ENCODE measurements around the gene PRR14. TPM values are rescaled to one million over a fixed set of nuclear protein-coding genes. Genes with fewer than 3 reads are reported as not detected.
"Not testable (repeated sequence)": the region's sequence is repeated elsewhere in the genome, so short reads cannot be mapped to it uniquely, and the experiment has no call there.

The PRR14 gene
- total RNA-seq, 1 donor: 8.0 TPM

DNA sequence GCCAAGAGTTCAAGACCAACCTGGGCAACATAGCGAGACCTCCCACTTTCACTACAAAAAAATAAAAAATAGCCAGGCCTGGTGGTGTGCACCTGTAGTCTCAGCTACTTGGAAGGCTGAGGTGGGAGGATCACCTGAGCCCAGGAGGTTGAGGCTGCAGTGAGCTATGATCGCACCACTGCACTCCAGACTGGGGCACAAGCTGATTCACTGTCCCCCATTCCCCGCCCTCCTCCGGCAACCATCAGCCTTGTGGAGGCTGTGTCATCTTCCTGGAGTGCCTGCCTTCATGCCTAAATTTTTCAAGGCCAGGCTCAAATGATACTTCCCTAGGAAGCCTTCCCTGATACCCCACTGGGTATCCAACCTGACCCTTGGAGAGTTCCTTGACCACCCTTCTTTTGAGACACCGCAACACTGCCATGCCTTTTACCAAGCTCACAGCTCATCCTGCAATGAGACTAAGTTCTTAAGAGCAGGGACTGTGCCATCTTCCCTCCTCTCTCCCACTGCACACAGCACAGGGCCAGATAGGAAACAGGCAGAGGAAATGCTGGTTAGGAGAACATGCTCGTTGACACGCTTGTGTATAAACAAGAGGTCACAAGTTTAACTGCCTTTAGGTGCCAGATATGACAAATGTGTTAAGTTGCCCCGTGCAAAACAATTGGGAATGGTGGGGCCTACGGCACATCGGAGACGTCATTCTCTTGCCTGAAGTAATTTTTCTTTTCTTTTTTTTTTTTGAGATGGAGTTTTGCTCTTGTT lies 44.4 kb downstream of the PRR14 start:
- no peak for DNase-seq (ENCODE audit: insufficient read length, low spot score, missing footprints)
- H3K4me2 ChIP-seq (ENCODE audit: insufficient read depth, low read length): no peak overlapping the region
- H4K20me1 ChIP-seq (ENCODE audit: insufficient read depth, low read length): peaks cover 11% of the 10 kb centered on the region
- H3K27me3 ChIP-seq (ENCODE audit: insufficient read depth, low read length): no peaks in the 10 kb centered on the region
- no peak overlapping the region for H3K27ac ChIP-seq (ENCODE audit: low read depth, low read length)
- H3K4me3 ChIP-seq (ENCODE audit: insufficient read depth, low read length): no peak overlapping the region
- H3K36me3 ChIP-seq (ENCODE audit: insufficient read depth, low read length): no peaks in the 10 kb centered on the region
- no peaks in the 10 kb centered on the region for H3K9me3 ChIP-seq (ENCODE audit: low read depth, low read length)
- H3K4me1 ChIP-seq (ENCODE audit: insufficient read depth, low read length): peaks cover 16% of the 10 kb centered on the region
- H3K79me2 ChIP-seq (ENCODE audit: insufficient read depth, low read length): peaks cover 16% of the 10 kb centered on the region
- peak overlapping the region; percentile 54 for H2AFZ ChIP-seq (ENCODE audit: low read length)
- TF ChIP-seq, protein P1, sequence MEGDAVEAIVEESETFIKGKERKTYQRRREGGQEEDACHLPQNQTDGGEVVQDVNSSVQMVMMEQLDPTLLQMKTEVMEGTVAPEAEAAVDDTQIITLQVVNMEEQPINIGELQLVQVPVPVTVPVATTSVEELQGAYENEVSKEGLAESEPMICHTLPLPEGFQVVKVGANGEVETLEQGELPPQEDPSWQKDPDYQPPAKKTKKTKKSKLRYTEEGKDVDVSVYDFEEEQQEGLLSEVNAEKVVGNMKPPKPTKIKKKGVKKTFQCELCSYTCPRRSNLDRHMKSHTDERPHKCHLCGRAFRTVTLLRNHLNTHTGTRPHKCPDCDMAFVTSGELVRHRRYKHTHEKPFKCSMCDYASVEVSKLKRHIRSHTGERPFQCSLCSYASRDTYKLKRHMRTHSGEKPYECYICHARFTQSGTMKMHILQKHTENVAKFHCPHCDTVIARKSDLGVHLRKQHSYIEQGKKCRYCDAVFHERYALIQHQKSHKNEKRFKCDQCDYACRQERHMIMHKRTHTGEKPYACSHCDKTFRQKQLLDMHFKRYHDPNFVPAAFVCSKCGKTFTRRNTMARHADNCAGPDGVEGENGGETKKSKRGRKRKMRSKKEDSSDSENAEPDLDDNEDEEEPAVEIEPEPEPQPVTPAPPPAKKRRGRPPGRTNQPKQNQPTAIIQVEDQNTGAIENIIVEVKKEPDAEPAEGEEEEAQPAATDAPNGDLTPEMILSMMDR (IDR thresholded peaks at IDR 0.05; ENCODE audit: extremely low read depth, low read depth, low read length): no peak

DNA sequence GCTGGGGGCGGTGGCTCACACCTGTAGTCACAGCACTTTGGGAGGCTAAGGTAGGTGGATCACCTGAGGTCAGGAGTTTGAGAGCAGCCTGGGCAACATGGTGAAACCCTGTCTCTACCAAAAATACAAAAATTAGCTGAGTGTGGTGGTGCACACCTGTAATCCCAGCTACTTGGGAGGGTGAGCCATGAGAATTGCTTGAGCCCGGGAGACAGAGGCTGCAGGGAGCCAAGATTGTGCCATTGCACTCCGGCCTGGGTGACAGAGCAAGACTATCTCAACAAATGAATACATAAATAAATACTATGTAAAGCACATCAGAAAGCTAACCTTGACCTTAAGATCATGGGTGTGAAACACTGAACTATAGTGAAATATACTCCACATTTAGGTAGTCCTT lies 45.9 kb downstream of the PRR14 start:
- peaks cover 12% of the 10 kb centered on the region for H3K36me3 ChIP-seq (ENCODE audit: insufficient read depth, low read length)
- peaks cover 17% of the 10 kb centered on the region for H4K20me1 ChIP-seq (ENCODE audit: insufficient read depth, low read length)
- not testable (repeated sequence) for DNase-seq (ENCODE audit: insufficient read length, low spot score, missing footprints); H3K27ac ChIP-seq (ENCODE audit: low read depth, low read length); H3K4me3 ChIP-seq (ENCODE audit: insufficient read depth, low read length); H2AFZ ChIP-seq (ENCODE audit: low read length); H3K27me3 ChIP-seq (ENCODE audit: insufficient read depth, low read length); H3K9me3 ChIP-seq (ENCODE audit: low read depth, low read length); H3K4me2 ChIP-seq (ENCODE audit: insufficient read depth, low read length)
- peaks cover 32% of the 10 kb centered on the region for H3K79me2 ChIP-seq (ENCODE audit: insufficient read depth, low read length)
- peaks cover 16% of the 10 kb centered on the region for H3K4me1 ChIP-seq (ENCODE audit: insufficient read depth, low read length)

DNA sequence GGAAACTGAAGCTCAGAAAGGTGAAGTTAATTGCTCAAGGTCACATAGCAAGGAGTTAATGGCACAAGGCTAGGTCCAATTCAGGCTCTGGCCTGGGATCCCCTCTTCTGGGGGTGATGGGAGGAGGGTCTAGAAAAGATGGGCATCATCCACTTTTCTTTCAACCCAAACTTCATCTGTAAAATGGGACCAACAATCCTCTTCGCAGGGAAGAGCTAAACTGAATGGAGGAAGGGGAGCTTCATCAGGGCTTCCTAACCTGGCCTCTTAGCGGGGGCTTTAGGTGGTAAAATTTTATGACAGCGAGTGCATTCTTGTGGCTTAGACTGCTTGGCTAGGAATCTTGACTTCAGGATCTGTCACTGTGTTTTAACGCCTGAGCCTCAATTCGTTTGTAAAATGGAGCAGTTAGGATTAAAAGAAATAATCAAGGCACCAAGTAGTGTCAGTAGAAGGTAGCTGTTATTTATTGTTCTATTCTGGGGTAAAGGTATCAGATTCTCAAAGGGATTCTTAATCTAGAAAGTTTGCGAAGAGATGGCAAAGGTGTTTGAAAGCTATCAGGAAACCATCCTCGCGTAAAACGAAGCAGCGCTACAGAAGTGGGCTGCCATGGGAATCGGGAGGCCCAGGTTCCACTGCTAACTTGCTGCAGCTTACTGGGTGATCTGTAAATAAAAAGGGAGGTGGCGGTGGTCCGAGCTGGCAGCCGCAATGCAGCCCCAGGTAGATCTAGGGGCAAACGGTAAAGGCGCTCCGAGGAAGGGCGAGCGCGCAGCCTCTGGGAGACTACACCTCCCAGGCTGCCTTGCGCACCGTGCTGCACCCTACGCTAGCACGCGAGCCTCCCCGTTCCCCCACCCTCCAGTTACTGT lies 46.7 kb downstream of the PRR14 start:
- DNase-seq (ENCODE audit: insufficient read length, low spot score, missing footprints): peak; percentile 99
- H4K20me1 ChIP-seq (ENCODE audit: insufficient read depth, low read length): peaks cover 17% of the 10 kb centered on the region

GRCh38 chr16:30698139-30698815 lies 47.5 kb downstream of the PRR14 start:
- H3K9me3 ChIP-seq (ENCODE audit: low read depth, low read length): no peaks in the 10 kb centered on the region
- H3K27ac ChIP-seq (ENCODE audit: low read depth, low read length): peak overlapping the region; percentile 99
- peak; percentile 100 for DNase-seq (ENCODE audit: insufficient read length, low spot score, missing footprints)
- H3K4me3 ChIP-seq (ENCODE audit: insufficient read depth, low read length): peak overlapping the region; percentile 98
- H3K27me3 ChIP-seq (ENCODE audit: insufficient read depth, low read length): no peaks in the 10 kb centered on the region
- peaks cover 16% of the 10 kb centered on the region for H3K4me1 ChIP-seq (ENCODE audit: insufficient read depth, low read length)
- H4K20me1 ChIP-seq (ENCODE audit: insufficient read depth, low read length): peaks cover 19% of the 10 kb centered on the region
- peak overlapping the region; percentile 83 for H3K4me2 ChIP-seq (ENCODE audit: insufficient read depth, low read length)
- peaks cover 41% of the 10 kb centered on the region for H3K79me2 ChIP-seq (ENCODE audit: insufficient read depth, low read length)
- TF ChIP-seq, protein P1 (IDR thresholded peaks at IDR 0.05; ENCODE audit: extremely low read depth, low read depth, low read length): no peak
- H2AFZ ChIP-seq (ENCODE audit: low read length): peak overlapping the region; percentile 91
- H3K36me3 ChIP-seq (ENCODE audit: insufficient read depth, low read length): peaks cover 18% of the 10 kb centered on the region

More for the DNA sequence above, 46.7 kb downstream of the PRR14 start:
- no peaks in the 10 kb centered on the region for H3K27me3 ChIP-seq (ENCODE audit: insufficient read depth, low read length)
- peak overlapping the region; percentile 99 for H3K27ac ChIP-seq (ENCODE audit: low read depth, low read length)
- peaks cover 14% of the 10 kb centered on the region for H3K36me3 ChIP-seq (ENCODE audit: insufficient read depth, low read length)
- peaks cover 16% of the 10 kb centered on the region for H3K4me1 ChIP-seq (ENCODE audit: insufficient read depth, low read length)
- no peaks in the 10 kb centered on the region for H3K9me3 ChIP-seq (ENCODE audit: low read depth, low read length)
- H3K4me3 ChIP-seq (ENCODE audit: insufficient read depth, low read length): peak overlapping the region; percentile 98
- H3K79me2 ChIP-seq (ENCODE audit: insufficient read depth, low read length): peaks cover 36% of the 10 kb centered on the region
- TF ChIP-seq, protein P1 (IDR thresholded peaks at IDR 0.05; ENCODE audit: extremely low read depth, low read depth, low read length): no peak
- H3K4me2 ChIP-seq (ENCODE audit: insufficient read depth, low read length): peak overlapping the region; percentile 83
- H2AFZ ChIP-seq (ENCODE audit: low read length): peak overlapping the region; percentile 91
